Measurements from ENCODE around the gene CLN3. TPM values are rescaled to one million over a fixed set of nuclear protein-coding genes. Genes with fewer than 3 reads are reported as not detected.
"Not testable (repeated sequence)": the region's sequence is repeated elsewhere in the genome, so short reads cannot be mapped to it uniquely, and the experiment has no call there.

The CLN3 gene
- total and polyA plus RNA-seq, 2 experiments from 2014 or later = 25.2 to 39.2 TPM

- H3K4me3 ChIP-seq = no peak overlapping the region
- no peak overlapping the region for H3K27ac ChIP-seq
- H3K4me1 ChIP-seq (ENCODE audit: low read depth) = no peaks in the 10 kb centered on the region
- peak in 1 of 2 donors; percentile 10 for DNase-seq (ENCODE audit: low read depth in 1 of 2, low spot score in 1 of 2)
- peaks cover 9% of the 10 kb centered on the region for H3K36me3 ChIP-seq
- no peak for TF ChIP-seq CTCF (IDR thresholded peaks at IDR 0.05; ENCODE audit: low read depth, low read length)
- no peaks in the 10 kb centered on the region for H3K27me3 ChIP-seq
- no peaks in the 10 kb centered on the region for H3K9me3 ChIP-seq (ENCODE audit: low read depth)
Observed at GRCh38 chr16:28473714-28474265, 18.1 kb downstream of the CLN3 start.

- not testable (repeated sequence) for DNase-seq (ENCODE audit: low read depth in 1 of 2, low spot score in 1 of 2); H3K27ac ChIP-seq; H3K4me1 ChIP-seq (ENCODE audit: low read depth); H3K27me3 ChIP-seq; H3K9me3 ChIP-seq (ENCODE audit: low read depth); H3K36me3 ChIP-seq; H3K4me3 ChIP-seq
Observed at GRCh38 chr16:28447081-28447480, 44.8 kb downstream of the CLN3 start.

- DNase-seq (ENCODE audit: low read depth in 1 of 2, low spot score in 1 of 2); H3K4me3 ChIP-seq; H3K4me1 ChIP-seq (ENCODE audit: low read depth); H3K27me3 ChIP-seq; H3K27ac ChIP-seq; H3K9me3 ChIP-seq (ENCODE audit: low read depth); H3K36me3 ChIP-seq: not testable (repeated sequence)
Observed at GRCh38 chr16:28446388-28446787, 45.5 kb downstream of the CLN3 start.

- not testable (repeated sequence) for H3K27me3 ChIP-seq; H3K4me3 ChIP-seq; H3K9me3 ChIP-seq (ENCODE audit: low read depth); H3K27ac ChIP-seq; H3K36me3 ChIP-seq; DNase-seq (ENCODE audit: low read depth in 1 of 2, low spot score in 1 of 2); H3K4me1 ChIP-seq (ENCODE audit: low read depth)
Observed at GRCh38 chr16:28443943-28444342, 47.9 kb downstream of the CLN3 start.

GRCh38 chr16:28438899-28439298 is 53.0 kb downstream of the CLN3 start:
- H3K4me3 ChIP-seq; H3K4me1 ChIP-seq (ENCODE audit: low read depth); H3K27ac ChIP-seq; DNase-seq (ENCODE audit: low read depth in 1 of 2, low spot score in 1 of 2); H3K9me3 ChIP-seq (ENCODE audit: low read depth); H3K27me3 ChIP-seq; H3K36me3 ChIP-seq: not testable (repeated sequence)

GRCh38 chr16:28435340-28435739 is 56.5 kb downstream of the CLN3 start:
- H3K36me3 ChIP-seq; H3K9me3 ChIP-seq (ENCODE audit: low read depth); H3K27ac ChIP-seq; H3K4me3 ChIP-seq; DNase-seq (ENCODE audit: low read depth in 1 of 2, low spot score in 1 of 2); H3K27me3 ChIP-seq; H3K4me1 ChIP-seq (ENCODE audit: low read depth): not testable (repeated sequence)

Other genes starting within 250 kb of the CLN3 start
- gene SBK1, start 199.5 kb downstream of the CLN3 start, total RNA-seq = 11.7 and 12.0 TPM in 2 replicates
- gene SBK1, start 199.5 kb downstream of the CLN3 start, polyA plus RNA-seq = 12.9 and 15.3 TPM in 2 replicates
- 1.1 and 4.9 TPM in 2 replicates for gene NPIPB6, start 128.6 kb downstream of the CLN3 start, total RNA-seq
- 3.2 and 3.6 TPM in 2 replicates for gene NPIPB6, start 128.6 kb downstream of the CLN3 start, polyA plus RNA-seq
- gene EIF3CL, start 88.2 kb downstream of the CLN3 start, total RNA-seq = 107 and 122 TPM in 2 replicates
- 1.2 TPM in 1 of 2 replicates, not detected in the other for gene EIF3CL, start 88.2 kb downstream of the CLN3 start, polyA plus RNA-seq
- gene NPIPB7, start 19.7 kb downstream of the CLN3 start, total RNA-seq = 0.15 and 0.60 TPM in 2 replicates
- gene NPIPB7, start 19.7 kb downstream of the CLN3 start, polyA plus RNA-seq = 0.76 TPM in 1 of 2 replicates, not detected in the other
- gene APOBR, start 2.6 kb upstream of the CLN3 start, total RNA-seq = 0.39 TPM in 1 of 2 replicates, not detected in the other
- not detected in 2 replicates for gene APOBR, start 2.6 kb upstream of the CLN3 start, polyA plus RNA-seq
- not detected in 2 replicates for gene IL27, start 14.8 kb upstream of the CLN3 start, total RNA-seq
- gene IL27, start 14.8 kb upstream of the CLN3 start, polyA plus RNA-seq = not detected in 2 replicates
- not detected in 2 replicates for gene NUPR1, start 46.9 kb upstream of the CLN3 start, total RNA-seq
- not detected in 2 replicates for gene NUPR1, start 46.9 kb upstream of the CLN3 start, polyA plus RNA-seq
- 23.8 and 28.8 TPM in 2 replicates for gene SGF29, start 61.8 kb upstream of the CLN3 start, total RNA-seq
- gene SGF29, start 61.8 kb upstream of the CLN3 start, polyA plus RNA-seq = 21.7 and 27.9 TPM in 2 replicates
- gene SULT1A2, start 105.0 kb upstream of the CLN3 start, total RNA-seq = 0.67 and 1.6 TPM in 2 replicates
- 0.83 and 5.4 TPM in 2 replicates for gene SULT1A2, start 105.0 kb upstream of the CLN3 start, polyA plus RNA-seq
- 23.6 and 30.4 TPM in 2 replicates for gene SULT1A1, start 118.0 kb upstream of the CLN3 start, total RNA-seq
- 24.1 and 42.8 TPM in 2 replicates for gene SULT1A1, start 118.0 kb upstream of the CLN3 start, polyA plus RNA-seq
- gene NPIPB8, start 146.0 kb upstream of the CLN3 start, total RNA-seq = not detected in 2 replicates
- gene NPIPB8, start 146.0 kb upstream of the CLN3 start, polyA plus RNA-seq = 1.4 and 2.4 TPM in 2 replicates
- gene EIF3C, start 219.4 kb upstream of the CLN3 start, total RNA-seq = 287 and 310 TPM in 2 replicates
- 381 and 388 TPM in 2 replicates for gene EIF3C, start 219.4 kb upstream of the CLN3 start, polyA plus RNA-seq

Measured in cardiac muscle cell (in vitro differentiated cells and primary cell).